Mesothelial cell of epicardium (in vitro differentiated cells): Measurements from ENCODE around the gene ATP8A1. TPM values are rescaled to one million over a fixed set of nuclear protein-coding genes. Genes with fewer than 3 reads are reported as not detected.

ENCODE experiments used
- DNase-seq, 2 experiments: peaks; one replicate each; pipeline ENCODE4 v3.0.0; 2021; ENCODE audit warnings: low spot score in 2 of 2; ENCODE audit not compliant: unreplicated experiment in 2 of 2
- H3K27ac Mint-ChIP-seq: 2 replicates; pipeline ENCODE4 v1.8.0; 2021; ENCODE audit warnings: mixed read lengths
- H3K27me3 Mint-ChIP-seq: 2 replicates; pipeline ENCODE4 v1.8.0; 2021; ENCODE audit warnings: low read depth, mixed read lengths
- H3K36me3 Mint-ChIP-seq: 2 replicates; pipeline ENCODE4 v1.8.0; 2021; ENCODE audit warnings: mixed read lengths
- H3K4me1 Mint-ChIP-seq: 2 replicates; pipeline ENCODE4 v1.8.0; 2021; ENCODE audit warnings: mixed read lengths
- H3K4me3 Mint-ChIP-seq: 2 replicates; pipeline ENCODE4 v1.8.0; 2021; ENCODE audit warnings: mild to moderate bottlenecking, moderate library complexity, mixed read lengths
- H3K9me3 Mint-ChIP-seq: 2 replicates; pipeline ENCODE4 v1.8.0; 2021; ENCODE audit warnings: mixed read lengths
- total RNA-seq: library from RNA; stranded (reverse); gene quantifications from 3 replicates; pipeline ENCODE4 v1.2.1, GENCODE V29; 2021
- TF ChIP-seq, protein P1 (sequence below): fragments of 200-600 bp; sonication (generic); IDR thresholded peaks from one replicate; pipeline ENCODE4 v1.5.0; 2021; ENCODE audit warnings: antibody characterized with exemption; ENCODE audit not compliant: unreplicated experiment

Gene ATP8A1
- total RNA-seq, 1 donor from 2014 or later: 15.7 TPM

DNA sequence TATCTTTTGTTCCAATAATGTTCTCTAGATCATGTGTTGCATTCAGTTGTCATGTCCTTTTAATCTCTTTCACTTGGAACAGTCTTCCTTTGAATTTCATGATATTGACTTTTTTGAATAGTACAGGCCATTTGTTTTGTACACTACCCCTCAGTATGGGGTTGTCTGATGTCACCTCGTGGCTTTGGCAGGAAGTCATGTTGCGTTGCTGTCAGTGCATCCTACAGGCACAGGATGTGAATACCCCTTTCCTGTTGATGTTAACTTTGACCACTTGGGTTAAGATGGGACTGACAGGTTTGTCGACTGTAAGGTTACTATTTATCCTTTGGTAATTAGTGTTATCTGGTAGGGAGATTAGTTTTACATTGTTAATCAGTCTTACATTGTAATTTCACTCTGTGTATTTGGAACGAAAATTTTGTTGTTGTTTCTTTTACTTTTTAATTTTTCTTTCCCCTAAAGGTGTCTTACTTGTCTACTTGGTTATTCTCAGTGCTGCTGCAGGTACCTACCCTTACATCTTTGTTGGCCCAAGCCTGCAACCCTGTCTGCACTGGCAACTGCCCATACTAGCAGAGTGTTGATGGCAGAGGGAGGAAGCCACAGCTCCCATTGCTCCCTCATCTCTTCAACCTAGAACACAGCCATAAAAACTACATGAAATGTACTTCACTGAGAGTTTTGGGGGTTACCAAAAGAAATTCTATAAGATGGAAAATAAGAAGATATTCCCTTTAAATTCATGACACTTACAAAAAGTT, 14.7 kb upstream of the ATP8A1 start:
- no peaks in the 10 kb centered on the region for H3K9me3 Mint-ChIP-seq
- TF ChIP-seq, protein P1, sequence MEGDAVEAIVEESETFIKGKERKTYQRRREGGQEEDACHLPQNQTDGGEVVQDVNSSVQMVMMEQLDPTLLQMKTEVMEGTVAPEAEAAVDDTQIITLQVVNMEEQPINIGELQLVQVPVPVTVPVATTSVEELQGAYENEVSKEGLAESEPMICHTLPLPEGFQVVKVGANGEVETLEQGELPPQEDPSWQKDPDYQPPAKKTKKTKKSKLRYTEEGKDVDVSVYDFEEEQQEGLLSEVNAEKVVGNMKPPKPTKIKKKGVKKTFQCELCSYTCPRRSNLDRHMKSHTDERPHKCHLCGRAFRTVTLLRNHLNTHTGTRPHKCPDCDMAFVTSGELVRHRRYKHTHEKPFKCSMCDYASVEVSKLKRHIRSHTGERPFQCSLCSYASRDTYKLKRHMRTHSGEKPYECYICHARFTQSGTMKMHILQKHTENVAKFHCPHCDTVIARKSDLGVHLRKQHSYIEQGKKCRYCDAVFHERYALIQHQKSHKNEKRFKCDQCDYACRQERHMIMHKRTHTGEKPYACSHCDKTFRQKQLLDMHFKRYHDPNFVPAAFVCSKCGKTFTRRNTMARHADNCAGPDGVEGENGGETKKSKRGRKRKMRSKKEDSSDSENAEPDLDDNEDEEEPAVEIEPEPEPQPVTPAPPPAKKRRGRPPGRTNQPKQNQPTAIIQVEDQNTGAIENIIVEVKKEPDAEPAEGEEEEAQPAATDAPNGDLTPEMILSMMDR: no peak
- DNase-seq: no peak
- H3K36me3 Mint-ChIP-seq: no peaks in the 10 kb centered on the region
- H3K4me3 Mint-ChIP-seq: no peak overlapping the region
- peaks cover 39% of the 10 kb centered on the region for H3K27me3 Mint-ChIP-seq
- peaks cover 15% of the 10 kb centered on the region for H3K4me1 Mint-ChIP-seq
- no peak overlapping the region for H3K27ac Mint-ChIP-seq

GRCh38 chr4:42658261-42658660, 1.4 kb upstream of the ATP8A1 start:
- no peak for DNase-seq
- Mint-ChIP-seq H3K4me1 (peaks cover 31% of the 10 kb centered on the region), H3K27me3 (peaks cover 17% of the 10 kb centered on the region), H3K36me3 (no peaks in the 10 kb centered on the region), H3K27ac (peak overlapping the region; percentile 99), H3K9me3 (peaks cover under 1% of the 10 kb centered on the region), H3K4me3 (peak overlapping the region; percentile 90)
- TF ChIP-seq, protein P1: no peak

GRCh38 chr4:42656679-42656943, 294 bp downstream of the ATP8A1 start:
- Mint-ChIP-seq H3K4me1 (peaks cover 31% of the 10 kb centered on the region), H3K36me3 (peaks cover under 1% of the 10 kb centered on the region)
- DNase-seq: no peak

GRCh38 chr4:42655921-42656678, 805 bp downstream of the ATP8A1 start:
- Mint-ChIP-seq H3K4me1 (peaks cover 31% of the 10 kb centered on the region), H3K27ac (peak overlapping the region; percentile 82), H3K36me3 (peaks cover 2% of the 10 kb centered on the region), H3K9me3 (peaks cover 10% of the 10 kb centered on the region), H3K27me3 (peaks cover 6% of the 10 kb centered on the region), H3K4me3 (peak overlapping the region; percentile 85)
- TF ChIP-seq, protein P1: no peak
- DNase-seq: peak; percentile 21 to 59

More at GRCh38 chr4:42656679-42656943, 294 bp downstream of the ATP8A1 start:
- TF ChIP-seq, protein P1: no peak
- H3K4me3 Mint-ChIP-seq: peak overlapping the region; percentile 85
- H3K27ac Mint-ChIP-seq: peak overlapping the region; percentile 82
- H3K9me3 Mint-ChIP-seq: peaks cover 9% of the 10 kb centered on the region
- H3K27me3 Mint-ChIP-seq: peaks cover 6% of the 10 kb centered on the region

DNA sequence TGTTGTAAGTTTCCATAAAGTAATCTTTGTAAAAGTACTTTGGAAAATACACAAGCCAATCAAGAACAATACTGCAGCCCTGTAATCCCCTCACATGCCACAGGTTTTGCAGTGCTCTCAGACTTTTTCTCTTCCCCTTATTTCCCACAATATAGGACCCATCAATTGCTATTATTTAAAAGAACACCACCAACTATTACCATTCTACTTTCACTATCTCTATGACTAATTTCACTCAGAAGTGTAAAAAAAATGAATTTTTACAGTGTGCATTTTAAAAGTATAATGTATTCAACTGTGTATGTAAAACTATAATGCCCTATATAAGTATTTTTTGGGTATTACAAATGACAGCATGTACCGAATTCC, 1.7 kb downstream of the ATP8A1 start:
- Mint-ChIP-seq H3K9me3 (peaks cover 14% of the 10 kb centered on the region), H3K36me3 (peaks cover 2% of the 10 kb centered on the region), H3K4me1 (peaks cover 31% of the 10 kb centered on the region), H3K27ac (no peak overlapping the region), H3K4me3 (peak overlapping the region; percentile 85), H3K27me3 (peaks cover 7% of the 10 kb centered on the region)
- DNase-seq: no peak
- TF ChIP-seq, protein P1: no peak
